ENCODE results near the gene HDAC7.
"Not testable (repeated sequence)": the region's sequence is repeated elsewhere in the genome, so short reads cannot be mapped to it uniquely, and the experiment has no call there.

Gene HDAC7

DNA sequence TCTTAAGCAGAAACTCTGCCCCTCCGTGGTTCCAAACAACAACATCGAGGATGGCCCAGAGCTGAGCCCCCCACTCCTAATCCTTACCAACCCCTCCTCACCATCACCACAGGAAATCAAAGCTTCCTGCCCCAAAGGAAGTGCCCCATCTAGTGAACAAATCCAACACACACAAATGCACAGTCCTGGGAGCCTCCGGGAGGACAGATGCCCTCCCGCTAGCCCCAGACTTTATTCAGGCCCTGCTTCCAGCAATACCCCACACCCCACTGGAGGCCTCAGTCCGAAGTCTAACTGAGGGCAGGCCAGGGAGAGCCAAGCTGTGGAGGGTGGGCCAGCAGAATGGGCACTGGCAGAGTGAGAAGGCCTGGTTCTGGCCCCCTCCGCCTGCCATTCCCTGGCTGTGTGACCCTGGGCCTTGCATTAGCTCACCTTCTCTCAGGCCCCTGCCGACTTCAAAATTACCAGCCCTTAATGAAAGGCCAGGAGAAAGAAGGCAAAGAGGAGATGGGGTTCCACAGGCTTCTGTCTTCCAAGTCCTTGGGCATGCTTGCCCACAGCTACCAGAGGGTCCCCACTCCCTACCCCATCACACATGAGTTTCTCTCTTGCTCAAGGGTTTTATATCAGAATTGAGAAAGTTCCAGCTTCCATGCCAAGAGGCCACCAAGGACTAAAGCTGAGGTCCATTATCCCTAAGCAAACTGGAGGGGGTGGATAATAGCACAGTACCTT lies 2.3 kb downstream of the HDAC7 start:
- TF ChIP-seq ZNF70 (CRISPR knock-in tag; IDR thresholded peaks at IDR 0.05) (no peak), OSR1 (CRISPR knock-in tag; IDR thresholded peaks at IDR 0.05) (no peak), POU6F1 (CRISPR knock-in tag; IDR thresholded peaks at IDR 0.05; ENCODE audit: borderline replicate concordance, low read depth) (no peak), ZFP3 (CRISPR knock-in tag; IDR thresholded peaks at IDR 0.05) (no peak), ESRRG (CRISPR knock-in tag; IDR thresholded peaks at IDR 0.05) (no peak), ZFP30 (CRISPR knock-in tag; IDR thresholded peaks at IDR 0.05) (no peak), ARNTL (CRISPR knock-in tag; IDR thresholded peaks at IDR 0.05; ENCODE audit: borderline replicate concordance, low read depth) (no peak), SNAI2 (CRISPR knock-in tag; IDR thresholded peaks at IDR 0.05) (no peak), GLIS3 (CRISPR knock-in tag; IDR thresholded peaks at IDR 0.05) (no peak), RARB (CRISPR knock-in tag; IDR thresholded peaks at IDR 0.05) (no peak), TCF4 (CRISPR knock-in tag; IDR thresholded peaks at IDR 0.05; ENCODE audit: borderline replicate concordance) (no peak), ZNF8 (CRISPR knock-in tag; IDR thresholded peaks at IDR 0.05) (no peak), PPARA (CRISPR knock-in tag; IDR thresholded peaks at IDR 0.05; ENCODE audit: borderline replicate concordance) (no peak), ISL1 (CRISPR knock-in tag; IDR thresholded peaks at IDR 0.05) (no peak), TOX (CRISPR knock-in tag; IDR thresholded peaks at IDR 0.05; ENCODE audit: borderline replicate concordance) (no peak), ZC3H10 (CRISPR knock-in tag; IDR thresholded peaks at IDR 0.05) (no peak)
- TF ChIP-seq, protein P1, sequence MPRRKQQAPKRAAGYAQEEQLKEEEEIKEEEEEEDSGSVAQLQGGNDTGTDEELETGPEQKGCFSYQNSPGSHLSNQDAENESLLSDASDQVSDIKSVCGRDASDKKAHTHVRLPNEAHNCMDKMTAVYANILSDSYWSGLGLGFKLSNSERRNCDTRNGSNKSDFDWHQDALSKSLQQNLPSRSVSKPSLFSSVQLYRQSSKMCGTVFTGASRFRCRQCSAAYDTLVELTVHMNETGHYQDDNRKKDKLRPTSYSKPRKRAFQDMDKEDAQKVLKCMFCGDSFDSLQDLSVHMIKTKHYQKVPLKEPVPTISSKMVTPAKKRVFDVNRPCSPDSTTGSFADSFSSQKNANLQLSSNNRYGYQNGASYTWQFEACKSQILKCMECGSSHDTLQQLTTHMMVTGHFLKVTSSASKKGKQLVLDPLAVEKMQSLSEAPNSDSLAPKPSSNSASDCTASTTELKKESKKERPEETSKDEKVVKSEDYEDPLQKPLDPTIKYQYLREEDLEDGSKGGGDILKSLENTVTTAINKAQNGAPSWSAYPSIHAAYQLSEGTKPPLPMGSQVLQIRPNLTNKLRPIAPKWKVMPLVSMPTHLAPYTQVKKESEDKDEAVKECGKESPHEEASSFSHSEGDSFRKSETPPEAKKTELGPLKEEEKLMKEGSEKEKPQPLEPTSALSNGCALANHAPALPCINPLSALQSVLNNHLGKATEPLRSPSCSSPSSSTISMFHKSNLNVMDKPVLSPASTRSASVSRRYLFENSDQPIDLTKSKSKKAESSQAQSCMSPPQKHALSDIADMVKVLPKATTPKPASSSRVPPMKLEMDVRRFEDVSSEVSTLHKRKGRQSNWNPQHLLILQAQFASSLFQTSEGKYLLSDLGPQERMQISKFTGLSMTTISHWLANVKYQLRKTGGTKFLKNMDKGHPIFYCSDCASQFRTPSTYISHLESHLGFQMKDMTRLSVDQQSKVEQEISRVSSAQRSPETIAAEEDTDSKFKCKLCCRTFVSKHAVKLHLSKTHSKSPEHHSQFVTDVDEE (CRISPR knock-in tag; IDR thresholded peaks at IDR 0.05): no peak
- TF ChIP-seq, protein P2, sequence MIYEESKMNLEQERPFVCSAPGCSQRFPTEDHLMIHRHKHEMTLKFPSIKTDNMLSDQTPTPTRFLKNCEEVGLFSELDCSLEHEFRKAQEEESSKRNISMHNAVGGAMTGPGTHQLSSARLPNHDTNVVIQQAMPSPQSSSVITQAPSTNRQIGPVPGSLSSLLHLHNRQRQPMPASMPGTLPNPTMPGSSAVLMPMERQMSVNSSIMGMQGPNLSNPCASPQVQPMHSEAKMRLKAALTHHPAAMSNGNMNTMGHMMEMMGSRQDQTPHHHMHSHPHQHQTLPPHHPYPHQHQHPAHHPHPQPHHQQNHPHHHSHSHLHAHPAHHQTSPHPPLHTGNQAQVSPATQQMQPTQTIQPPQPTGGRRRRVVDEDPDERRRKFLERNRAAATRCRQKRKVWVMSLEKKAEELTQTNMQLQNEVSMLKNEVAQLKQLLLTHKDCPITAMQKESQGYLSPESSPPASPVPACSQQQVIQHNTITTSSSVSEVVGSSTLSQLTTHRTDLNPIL (CRISPR knock-in tag; IDR thresholded peaks at IDR 0.05; ENCODE audit: low read depth): no peak
- TF ChIP-seq, protein P3, sequence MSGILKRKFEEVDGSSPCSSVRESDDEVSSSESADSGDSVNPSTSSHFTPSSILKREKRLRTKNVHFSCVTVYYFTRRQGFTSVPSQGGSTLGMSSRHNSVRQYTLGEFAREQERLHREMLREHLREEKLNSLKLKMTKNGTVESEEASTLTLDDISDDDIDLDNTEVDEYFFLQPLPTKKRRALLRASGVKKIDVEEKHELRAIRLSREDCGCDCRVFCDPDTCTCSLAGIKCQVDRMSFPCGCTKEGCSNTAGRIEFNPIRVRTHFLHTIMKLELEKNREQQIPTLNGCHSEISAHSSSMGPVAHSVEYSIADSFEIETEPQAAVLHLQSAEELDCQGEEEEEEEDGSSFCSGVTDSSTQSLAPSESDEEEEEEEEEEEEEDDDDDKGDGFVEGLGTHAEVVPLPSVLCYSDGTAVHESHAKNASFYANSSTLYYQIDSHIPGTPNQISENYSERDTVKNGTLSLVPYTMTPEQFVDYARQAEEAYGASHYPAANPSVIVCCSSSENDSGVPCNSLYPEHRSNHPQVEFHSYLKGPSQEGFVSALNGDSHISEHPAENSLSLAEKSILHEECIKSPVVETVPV (CRISPR knock-in tag; IDR thresholded peaks at IDR 0.05): no peak
- TF ChIP-seq, protein P4, sequence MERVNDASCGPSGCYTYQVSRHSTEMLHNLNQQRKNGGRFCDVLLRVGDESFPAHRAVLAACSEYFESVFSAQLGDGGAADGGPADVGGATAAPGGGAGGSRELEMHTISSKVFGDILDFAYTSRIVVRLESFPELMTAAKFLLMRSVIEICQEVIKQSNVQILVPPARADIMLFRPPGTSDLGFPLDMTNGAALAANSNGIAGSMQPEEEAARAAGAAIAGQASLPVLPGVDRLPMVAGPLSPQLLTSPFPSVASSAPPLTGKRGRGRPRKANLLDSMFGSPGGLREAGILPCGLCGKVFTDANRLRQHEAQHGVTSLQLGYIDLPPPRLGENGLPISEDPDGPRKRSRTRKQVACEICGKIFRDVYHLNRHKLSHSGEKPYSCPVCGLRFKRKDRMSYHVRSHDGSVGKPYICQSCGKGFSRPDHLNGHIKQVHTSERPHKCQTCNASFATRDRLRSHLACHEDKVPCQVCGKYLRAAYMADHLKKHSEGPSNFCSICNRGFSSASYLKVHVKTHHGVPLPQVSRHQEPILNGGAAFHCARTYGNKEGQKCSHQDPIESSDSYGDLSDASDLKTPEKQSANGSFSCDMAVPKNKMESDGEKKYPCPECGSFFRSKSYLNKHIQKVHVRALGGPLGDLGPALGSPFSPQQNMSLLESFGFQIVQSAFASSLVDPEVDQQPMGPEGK (CRISPR knock-in tag; IDR thresholded peaks at IDR 0.05; ENCODE audit: borderline replicate concordance): no peak
- no peak for ATAC-seq

DNA sequence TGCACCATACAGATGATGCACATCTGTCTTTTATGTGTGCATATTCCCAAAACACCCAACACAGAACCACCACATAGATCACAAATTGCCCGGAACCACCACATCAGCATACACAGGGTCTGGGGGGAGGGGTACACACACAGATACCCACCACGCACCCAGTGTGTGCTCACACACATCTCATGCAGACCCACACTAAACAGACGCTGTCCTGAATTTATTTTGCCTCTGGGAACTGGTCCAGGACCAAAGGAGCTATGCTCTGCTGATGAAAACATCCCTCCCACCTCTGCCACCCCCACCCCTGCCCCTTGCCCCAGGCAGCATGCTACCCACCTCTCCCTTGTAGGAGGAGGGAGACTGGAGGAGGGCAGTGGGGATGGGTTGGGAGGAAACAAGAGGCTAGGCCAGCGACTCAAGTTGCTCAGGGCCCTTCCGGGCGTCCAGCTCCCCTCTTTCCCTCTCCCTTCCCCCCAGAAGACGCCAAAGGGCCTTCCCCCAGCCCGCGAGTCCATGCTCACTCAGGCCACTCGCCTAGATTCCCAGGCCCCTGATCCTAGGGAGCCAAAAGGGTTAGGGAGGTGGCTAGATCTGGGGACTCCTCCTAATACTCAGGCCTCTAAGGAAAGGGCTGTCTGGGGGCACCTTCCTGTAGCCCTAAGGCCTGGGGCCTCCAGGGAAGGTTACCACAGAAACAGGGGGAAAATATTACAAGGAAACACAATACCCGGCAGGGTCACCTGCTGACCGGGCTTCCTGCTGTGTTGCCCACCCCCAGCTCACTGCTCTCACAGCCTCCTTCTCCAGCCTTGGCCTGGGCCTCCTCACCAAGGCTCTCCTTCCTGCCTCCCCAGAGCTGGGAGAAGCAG lies 3.1 kb downstream of the HDAC7 start:
- ATAC-seq: no peak
- TF ChIP-seq BACH2 (CRISPR knock-in tag; IDR thresholded peaks at IDR 0.05; ENCODE audit: borderline replicate concordance): no peak

GRCh38 chr12:47815447-47815846 lies 4.3 kb downstream of the HDAC7 start:
- ATAC-seq: not testable (repeated sequence)
